GM18526 (cell line): ENCODE measurements around the gene ACSM3.

Experiments used
- POLR2A ChIP-seq: IDR thresholded peaks from 3 replicates; pipeline ENCODE4 v1.6.1; 2011; ENCODE audit not compliant: insufficient read length; ENCODE audit errors: extremely low read depth

The ACSM3 gene

GRCh38 chr16:20747030-20747816 lies 16.6 kb upstream of the ACSM3 start:
- TF ChIP-seq POLR2A, result no peak

GRCh38 chr16:20749474-20749873 lies 14.3 kb upstream of the ACSM3 start:
- no peak for TF ChIP-seq POLR2A

DNA sequence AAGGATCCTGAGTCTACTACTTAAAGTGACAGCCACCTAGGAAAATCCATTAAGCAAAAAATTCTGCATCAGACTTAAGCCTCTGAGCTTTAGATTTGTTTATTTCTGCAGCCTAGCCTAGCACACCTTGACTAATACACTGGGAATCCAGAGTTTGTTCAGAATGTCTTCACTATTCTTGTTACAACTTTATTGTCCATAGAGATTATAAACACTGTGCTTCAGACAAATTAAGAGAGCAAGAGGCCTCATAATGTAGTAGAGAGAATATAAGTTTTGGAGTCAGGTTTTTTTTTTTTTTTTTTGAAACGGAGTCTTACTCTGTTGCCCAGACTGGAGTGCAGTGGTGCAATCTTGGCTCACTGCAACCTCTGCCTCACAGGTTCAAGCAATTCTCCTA lies 13.3 kb upstream of the ACSM3 start:
- no peak for TF ChIP-seq POLR2A

- no peak for TF ChIP-seq POLR2A
These were observed 10.1 kb upstream of the ACSM3 start for GRCh38 chr16:20753727-20754126.

- TF ChIP-seq POLR2A, result no peak
These were observed 8.6 kb upstream of the ACSM3 start for GRCh38 chr16:20755238-20755637.

GRCh38 chr16:20760346-20760745 lies 3.5 kb upstream of the ACSM3 start:
- TF ChIP-seq POLR2A, result no peak

- TF ChIP-seq POLR2A, result no peak
These were observed 2.6 kb upstream of the ACSM3 start for GRCh38 chr16:20761175-20761574.

DNA sequence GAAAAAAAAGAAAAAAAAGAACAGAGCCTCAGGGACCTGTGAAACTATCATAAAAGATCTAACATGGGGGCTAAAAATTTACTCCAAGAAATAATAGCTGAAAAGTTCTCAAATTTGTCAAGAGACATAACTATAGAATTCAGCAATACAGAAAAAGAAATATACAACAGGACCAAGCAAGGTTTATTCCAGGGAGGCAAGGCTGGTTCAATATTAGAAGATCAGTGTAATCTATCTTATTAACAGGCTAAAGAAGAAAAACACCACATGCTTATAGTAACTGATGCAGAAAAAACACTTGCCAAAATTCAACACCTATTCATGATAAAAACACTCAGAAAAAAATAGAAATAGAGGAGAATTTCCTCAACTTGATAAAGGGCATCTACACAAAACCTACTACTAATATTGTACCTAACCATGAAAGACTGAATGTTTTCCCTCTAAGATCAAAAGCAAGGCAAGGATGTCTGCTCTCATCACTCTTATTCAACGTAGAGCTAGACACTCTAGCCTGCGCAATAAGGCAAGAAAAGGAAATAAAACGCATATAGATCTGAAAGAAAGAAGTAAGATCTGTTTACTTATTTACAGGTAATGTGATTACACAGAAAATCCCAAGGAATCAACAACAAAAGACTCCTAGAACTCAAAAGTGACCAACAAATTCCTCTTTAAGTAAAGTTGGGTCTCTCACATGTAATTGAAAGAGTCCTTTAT lies 1.2 kb upstream of the ACSM3 start:
- TF ChIP-seq POLR2A, result no peak

DNA sequence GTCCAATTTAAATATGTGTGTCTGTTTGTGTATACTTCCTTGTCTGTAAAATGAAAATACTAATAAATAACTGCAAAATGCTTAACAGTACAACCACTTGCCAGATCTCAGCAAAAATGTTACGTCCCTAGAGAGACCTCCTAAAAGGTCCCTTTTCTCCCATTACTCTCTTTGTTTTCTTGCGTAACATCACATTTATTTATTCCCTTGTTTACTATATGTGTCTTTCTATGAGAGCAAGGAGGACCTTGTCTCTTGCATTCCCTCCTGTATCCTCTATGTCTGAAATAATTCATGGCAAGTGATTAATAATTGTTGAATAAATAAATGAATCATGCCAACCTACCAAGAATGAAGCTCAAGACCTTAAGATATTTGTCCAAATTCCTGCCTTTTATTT lies 1.9 kb downstream of the ACSM3 start:
- no peak for TF ChIP-seq POLR2A

GRCh38 chr16:20766294-20766693 lies 2.5 kb downstream of the ACSM3 start:
- TF ChIP-seq POLR2A, result no peak

DNA sequence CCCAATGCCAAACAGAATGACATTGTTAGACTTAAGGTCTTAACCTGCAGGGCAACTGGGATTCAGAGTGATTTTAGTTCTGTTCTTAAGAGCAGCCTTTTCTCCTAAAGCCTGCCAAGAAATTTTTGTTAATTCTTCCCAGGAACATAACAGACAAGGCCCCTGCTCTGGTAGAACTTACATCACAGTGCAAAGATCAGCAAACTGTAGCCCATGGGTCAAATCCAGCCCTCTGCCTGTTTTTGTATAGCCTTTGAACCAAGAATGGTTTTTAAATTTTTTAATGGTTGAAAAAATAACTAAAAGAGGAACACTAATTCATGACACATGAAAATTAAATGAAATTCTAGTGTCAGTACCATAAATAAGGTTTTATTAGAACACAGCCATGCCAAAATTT lies 3.8 kb downstream of the ACSM3 start:
- no peak for TF ChIP-seq POLR2A

DNA sequence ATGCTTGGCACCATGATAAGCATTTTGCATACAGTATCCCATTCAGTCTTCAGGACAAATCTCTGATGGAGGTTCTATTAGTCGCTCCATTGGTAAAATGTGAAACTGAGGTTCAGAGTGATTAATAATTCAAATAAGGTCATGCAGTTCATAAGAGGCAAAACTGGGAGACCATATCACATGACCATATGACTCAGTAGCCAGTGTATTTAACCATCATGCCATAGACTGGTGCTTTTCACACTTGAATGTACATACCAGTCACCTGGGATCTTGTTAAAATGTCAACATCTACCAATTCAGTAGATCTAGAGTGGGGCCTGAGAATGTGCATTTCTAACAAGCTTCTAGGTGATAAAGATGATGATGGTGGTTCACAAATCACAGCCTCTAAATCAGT lies 4.3 kb downstream of the ACSM3 start:
- no peak for TF ChIP-seq POLR2A

- no peak for TF ChIP-seq POLR2A
These were observed 5.0 kb downstream of the ACSM3 start for GRCh38 chr16:20768818-20769217.

GRCh38 chr16:20773679-20774078 lies 9.9 kb downstream of the ACSM3 start:
- TF ChIP-seq POLR2A, result no peak

GRCh38 chr16:20774703-20775362 lies 11.0 kb downstream of the ACSM3 start:
- no peak for TF ChIP-seq POLR2A

- no peak for TF ChIP-seq POLR2A
These were observed 17.9 kb downstream of the ACSM3 start for GRCh38 chr16:20781697-20782096.
